CD14-positive monocyte (primary cell): Measurements from ENCODE around the gene GSTO2. TPM values are rescaled to one million over a fixed set of nuclear protein-coding genes. Genes with fewer than 3 reads are reported as not detected.

ENCODE experiments used
- DNase-seq, 3 donors: peaks; one replicate each; pipeline ENCODE4 v3.0.0-alpha.2; 2011 to 2022
- H2AFZ ChIP-seq: 2 replicates; pipeline ENCODE4 v1.6.0; 2012; ENCODE audit warnings: mild to moderate bottlenecking, low read depth, low read length, inconsistent platforms; ENCODE audit not compliant: insufficient read depth, poor library complexity, severe bottlenecking
- H3K27ac ChIP-seq, 2 donors: 1 replicate in 1 of 2; 2 replicates in 1 of 2; pipeline ENCODE4 v1.5.1; 2012 to 2013; ENCODE audit warnings: low read length in 2 of 2, control low read depth in 1 of 2, inconsistent platforms in 1 of 2, low read depth in 1 of 2, mild to moderate bottlenecking in 1 of 2
- H3K27me3 ChIP-seq, 2 donors: one replicate each; pipeline versions ENCODE4 v1.6.0 to v1.6.1; 2011 to 2013; ENCODE audit warnings: low read length in 2 of 2; ENCODE audit not compliant: control insufficient read depth in 2 of 2, insufficient read depth in 2 of 2
- H3K36me3 ChIP-seq, 2 donors: replicated peaks in 1 of 2; 1 replicate in 1 of 2; 2 replicates in 1 of 2; pipeline versions ENCODE4 v1.5.1 to v1.6.1; 2012 to 2013; ENCODE audit warnings: low read length in 2 of 2, control low read depth in 1 of 2, inconsistent platforms in 1 of 2, mild to moderate bottlenecking in 1 of 2; ENCODE audit not compliant: insufficient read depth in 2 of 2, control insufficient read depth in 1 of 2
- H3K4me1 ChIP-seq, 2 donors: 1 replicate in 1 of 2; 2 replicates in 1 of 2; pipeline versions ENCODE4 v1.5.1 to v1.6.1; 2012 to 2013; ENCODE audit warnings: low read length in 2 of 2, control low read depth in 1 of 2, inconsistent platforms in 1 of 2, mild to moderate bottlenecking in 1 of 2, moderate library complexity in 1 of 2; ENCODE audit not compliant: insufficient read depth in 2 of 2, control insufficient read depth in 1 of 2
- H3K4me2 ChIP-seq: replicated peaks from 2 replicates; pipeline ENCODE3; 2012; ENCODE audit warnings: low read length, moderate library complexity, mild to moderate bottlenecking; ENCODE audit not compliant: poor library complexity, severe bottlenecking; ENCODE audit errors: extremely low read depth
- H3K4me3 ChIP-seq, 3 experiments: fragments of 200-600 bp in 1 of 3; sonication (generic) in 1 of 3; replicated peaks in 1 of 3; 1 replicate in 2 of 3; 2 replicates in 1 of 3; pipeline ENCODE4 v1.5.1; 2011 to 2013; ENCODE audit warnings: low read length in 3 of 3, mild to moderate bottlenecking in 3 of 3, control low read depth in 2 of 3, low read depth in 2 of 3, inconsistent platforms in 1 of 3, moderate library complexity in 1 of 3
- H3K79me2 ChIP-seq: 2 replicates; pipeline ENCODE4 v1.6.0; 2012; ENCODE audit warnings: mild to moderate bottlenecking, control low read depth, inconsistent platforms, low read length, moderate library complexity; ENCODE audit not compliant: insufficient read depth
- H3K9ac ChIP-seq: 2 replicates; pipeline ENCODE4 v1.6.0; 2017; ENCODE audit warnings: low read length, mild to moderate bottlenecking; ENCODE audit not compliant: insufficient read depth, poor library complexity, severe bottlenecking
- H3K9me3 ChIP-seq, 2 donors: replicated peaks in 1 of 2; 1 replicate in 1 of 2; 2 replicates in 1 of 2; pipeline versions ENCODE4 v1.5.1 to v1.6.1; 2012 to 2013; ENCODE audit warnings: low read length in 2 of 2, control low read depth in 1 of 2; ENCODE audit not compliant: control insufficient read depth in 1 of 2, insufficient read depth in 1 of 2
- H4K20me1 ChIP-seq: 2 replicates; pipeline ENCODE4 v1.6.0; 2012; ENCODE audit warnings: mild to moderate bottlenecking, low read length, control low read depth, moderate library complexity; ENCODE audit not compliant: insufficient read depth
- H3K27ac Mint-ChIP-seq, 7 donors: one replicate each; pipeline ENCODE4 v1.8.0; 2020; ENCODE audit warnings: mild to moderate bottlenecking in 7 of 7, mixed read lengths in 7 of 7, moderate library complexity in 6 of 7, inconsistent platforms in 2 of 7
- H3K27me3 Mint-ChIP-seq, 3 donors: one replicate each; pipeline ENCODE4 v1.8.0; 2021 to 2022; ENCODE audit warnings: low read depth in 3 of 3, mild to moderate bottlenecking in 3 of 3, mixed read lengths in 3 of 3, moderate library complexity in 3 of 3, inconsistent platforms in 1 of 3
- H3K36me3 Mint-ChIP-seq, 2 donors: one replicate each; pipeline ENCODE4 v1.8.0; 2020; ENCODE audit warnings: mixed read lengths in 2 of 2, inconsistent platforms in 1 of 2, mild to moderate bottlenecking in 1 of 2
- H3K4me1 Mint-ChIP-seq: one replicate; pipeline ENCODE4 v1.8.0; 2020; ENCODE audit warnings: mild to moderate bottlenecking, mixed read lengths
- H3K4me3 Mint-ChIP-seq, 2 donors: one replicate each; pipeline ENCODE4 v1.8.0; 2020; ENCODE audit warnings: mild to moderate bottlenecking in 2 of 2, mixed read lengths in 2 of 2, moderate library complexity in 1 of 2
- H3K9me3 Mint-ChIP-seq, 7 donors: one replicate each; pipeline ENCODE4 v1.8.0; 2020 to 2022; ENCODE audit warnings: mixed read lengths in 7 of 7, mild to moderate bottlenecking in 6 of 7, moderate library complexity in 6 of 7, inconsistent platforms in 2 of 7
- CTCF ChIP-seq: fragments of 200-600 bp; IDR thresholded peaks from one replicate; pipeline ENCODE4 v1.8.0; 2022; ENCODE audit warnings: antibody characterized with exemption, mild to moderate bottlenecking
- WGBS: methylation state at CpG from one replicate; pipeline ENCODE4 v1.1.5; 2013; ENCODE audit warnings: missing lambda C conversion rate; ENCODE audit not compliant: insufficient coverage; 5-methylcytosine and 5-hydroxymethylcytosine counted together
- intact Hi-C, 2 donors: fragments of 100-400 bp; cut with micrococcal nuclease; formaldehyde crosslinking; loops; one replicate each; pipeline versions ENCODE4 v1.15.0 to v1.15.1; 2023
- polyA plus RNA-seq, 3 donors: library from polyadenylated mRNA; depleted of rRNA in 1 of 3; unstranded in 2 of 3; stranded (reverse) in 1 of 3; fragments of 300-500 nt in 2 of 3; fragments of >200 nt in 1 of 3; fragmentation: Illumina TruSeq in 2 of 3; gene quantifications; 1 replicate in 2 of 3; 2 replicates in 1 of 3; pipeline ENCODE4 v1.2.3, GENCODE V29; 2012 to 2021

The GSTO2 gene
- polyA plus RNA-seq, 3 donors, result 0.16 to 0.26 TPM; not detected in 1

GRCh38 chr10:104273899-104274575 lies 5.1 kb downstream of the GSTO2 start:
- H3K9ac ChIP-seq, result no peak overlapping the region
- Mint-ChIP-seq H3K4me1 (peaks cover 19% of the 10 kb centered on the region), H3K4me3 (peak overlapping the region in 1 of 2 donors; percentile 39), H3K36me3 (no peaks in the 10 kb centered on the region), H3K27me3 (peaks cover 13 to 21% (median 17%) of the 10 kb centered on the region in 3 donors), H3K27ac (no peak overlapping the region), H3K9me3 (no peaks in the 10 kb centered on the region)
- no peak for TF ChIP-seq CTCF
- H3K4me3 ChIP-seq, result no peak overlapping the region
- no peaks in the 10 kb centered on the region for H3K9me3 ChIP-seq
- intact Hi-C loops, result loop anchor here in 1 of 2 donors (5.0 kb wide), 1 partner anchor 42 kb away; the partner anchor contains the start of gene CFAP43
- no peaks in the 10 kb centered on the region for H3K79me2 ChIP-seq
- no peak overlapping the region for H3K4me2 ChIP-seq
- DNase-seq, result no peak
- H3K27ac ChIP-seq, result no peak overlapping the region
- H4K20me1 ChIP-seq, result no peaks in the 10 kb centered on the region
- H3K36me3 ChIP-seq, result no peaks in the 10 kb centered on the region
- peak overlapping the region; percentile 40 for H2AFZ ChIP-seq
- 94% methylated on average over 4 of the region's 4 CpGs for WGBS
- H3K4me1 ChIP-seq, result peaks cover 13 to 14% of the 10 kb centered on the region in 2 donors
- H3K27me3 ChIP-seq, result peaks cover 0 to 13% of the 10 kb centered on the region in 2 donors

GRCh38 chr10:104274762-104275721 lies 6.1 kb downstream of the GSTO2 start:
- Histone ChIP-seq H3K27me3 (peaks cover 0 to 13% of the 10 kb centered on the region in 2 donors), H3K9me3 (no peaks in the 10 kb centered on the region), H3K4me3 (no peak overlapping the region), H4K20me1 (no peaks in the 10 kb centered on the region), H3K79me2 (no peaks in the 10 kb centered on the region), H3K4me2 (no peak overlapping the region), H3K27ac (no peak overlapping the region), H3K9ac (no peak overlapping the region), H3K4me1 (peaks cover 7% of the 10 kb centered on the region in 2 donors), H3K36me3 (no peaks in the 10 kb centered on the region), H2AFZ (peak overlapping the region; percentile 40)
- Mint-ChIP-seq H3K36me3 (no peaks in the 10 kb centered on the region), H3K4me3 (peak overlapping the region in 1 of 2 donors; percentile 56), H3K27me3 (peaks cover 13 to 21% (median 17%) of the 10 kb centered on the region in 3 donors), H3K4me1 (peaks cover 16% of the 10 kb centered on the region), H3K27ac (peak overlapping the region in 1 of 7 donors; percentile 61), H3K9me3 (no peaks in the 10 kb centered on the region)
- 28% methylated on average over 41 of the region's 42 CpGs for WGBS
- peak in 2 of 3 donors; percentile 30 to 45 for DNase-seq
- peak; percentile 95 for TF ChIP-seq CTCF
- intact Hi-C loops, result loop anchor here in 1 of 2 donors (5.0 kb wide), 1 partner anchor 43 kb away; the partner anchor contains the start of gene CFAP43
